Stomach smooth muscle (tissue), 2 donors: ENCODE data around the gene CARS1.

Source experiments
- H3K27ac ChIP-seq: one replicate; pipeline ENCODE4 v1.7.0; 2013; ENCODE audit warnings: mild to moderate bottlenecking, low read length, inconsistent platforms
- H3K27me3 ChIP-seq, 2 donors: one replicate each; pipeline ENCODE4 v1.7.0; 2013; ENCODE audit warnings: low read length in 2 of 2; ENCODE audit not compliant: insufficient read depth in 2 of 2, control insufficient read depth in 1 of 2
- H3K36me3 ChIP-seq, 2 donors: one replicate each; pipeline ENCODE4 v1.7.0; 2013; ENCODE audit warnings: low read length in 2 of 2; ENCODE audit not compliant: control insufficient read depth in 2 of 2, insufficient read depth in 2 of 2
- H3K4me1 ChIP-seq: one replicate; pipeline ENCODE4 v1.7.0; 2013; ENCODE audit warnings: low read length; ENCODE audit not compliant: control insufficient read depth, insufficient read depth
- H3K4me3 ChIP-seq, 2 donors: one replicate each; pipeline ENCODE4 v1.7.0; 2013; ENCODE audit warnings: low read length in 2 of 2
- H3K9ac ChIP-seq, 2 donors: one replicate each; pipeline ENCODE4 v1.7.0; 2013; ENCODE audit warnings: low read length in 2 of 2, mild to moderate bottlenecking in 1 of 2
- H3K9me3 ChIP-seq, 2 donors: one replicate each; pipeline ENCODE4 v1.7.0; 2013; ENCODE audit warnings: low read length in 2 of 2; ENCODE audit not compliant: control insufficient read depth in 2 of 2
- donor health status: healthy.
- donor health status: Pancreatic carcinoma.

CARS1 gene

GRCh38 chr11:3046641-3047040, 10.6 kb downstream of the CARS1 start:
- Histone ChIP-seq H3K9me3 (no peaks in the 10 kb centered on the region), H3K27ac (no peak overlapping the region), H3K4me3 (no peak overlapping the region), H3K36me3 (peaks cover 6 to 13% of the 10 kb centered on the region in 2 donors), H3K4me1 (peaks cover 40% of the 10 kb centered on the region), H3K27me3 (no peaks in the 10 kb centered on the region), H3K9ac (no peak overlapping the region)

DNA sequence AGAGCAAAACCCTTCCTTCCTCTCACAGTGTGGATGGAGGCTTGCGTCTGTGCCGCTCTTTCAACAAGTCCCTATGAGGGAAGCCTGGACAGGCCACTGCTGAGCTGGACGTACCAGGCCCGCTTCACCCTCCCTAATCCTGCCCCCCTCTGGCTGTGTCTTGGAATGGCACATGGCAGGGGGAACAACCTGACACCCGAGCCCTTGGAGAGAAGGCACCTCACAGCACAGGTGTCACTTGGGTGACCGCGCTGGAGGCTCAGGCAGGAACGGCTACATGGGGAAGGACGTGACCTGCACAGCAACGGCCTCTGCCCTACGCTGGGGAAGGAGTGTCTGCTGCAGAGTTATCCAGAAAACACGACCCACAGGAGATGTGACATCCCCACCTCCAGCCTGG, 11.0 kb downstream of the CARS1 start:
- peaks cover 10 to 17% of the 10 kb centered on the region in 2 donors for H3K36me3 ChIP-seq
- no peaks in the 10 kb centered on the region for H3K27me3 ChIP-seq
- peaks cover 38% of the 10 kb centered on the region for H3K4me1 ChIP-seq
- no peak overlapping the region for H3K9ac ChIP-seq
- H3K9me3 ChIP-seq: no peaks in the 10 kb centered on the region
- no peak overlapping the region for H3K4me3 ChIP-seq
- no peak overlapping the region for H3K27ac ChIP-seq

GRCh38 chr11:3044915-3045314, 12.3 kb downstream of the CARS1 start:
- Histone ChIP-seq H3K4me1 (peaks cover 28% of the 10 kb centered on the region), H3K36me3 (peaks cover 18 to 22% of the 10 kb centered on the region in 2 donors), H3K9me3 (no peaks in the 10 kb centered on the region), H3K9ac (no peak overlapping the region), H3K4me3 (no peak overlapping the region), H3K27me3 (no peaks in the 10 kb centered on the region), H3K27ac (no peak overlapping the region)

GRCh38 chr11:3044004-3044403, 13.2 kb downstream of the CARS1 start:
- H3K4me3 ChIP-seq: no peak overlapping the region
- H3K4me1 ChIP-seq: peaks cover 18% of the 10 kb centered on the region
- H3K27me3 ChIP-seq: no peaks in the 10 kb centered on the region
- H3K36me3 ChIP-seq: peaks cover 25 to 26% of the 10 kb centered on the region in 2 donors
- H3K9ac ChIP-seq: peak overlapping the region in 1 of 2 donors; percentile 36
- no peaks in the 10 kb centered on the region for H3K9me3 ChIP-seq
- peak overlapping the region; percentile 55 for H3K27ac ChIP-seq

GRCh38 chr11:3043315-3043871, 13.8 kb downstream of the CARS1 start:
- no peaks in the 10 kb centered on the region for H3K27me3 ChIP-seq
- H3K4me1 ChIP-seq: peaks cover 18% of the 10 kb centered on the region
- H3K27ac ChIP-seq: peak overlapping the region; percentile 55
- H3K36me3 ChIP-seq: peaks cover 29 to 31% of the 10 kb centered on the region in 2 donors
- no peak overlapping the region for H3K4me3 ChIP-seq
- peak overlapping the region in 1 of 2 donors; percentile 55 for H3K9ac ChIP-seq
- H3K9me3 ChIP-seq: no peaks in the 10 kb centered on the region

GRCh38 chr11:3042496-3043314, 14.5 kb downstream of the CARS1 start:
- Histone ChIP-seq H3K27me3 (no peaks in the 10 kb centered on the region), H3K27ac (peak overlapping the region; percentile 55), H3K9ac (peak overlapping the region in 1 of 2 donors; percentile 55), H3K4me3 (no peak overlapping the region), H3K36me3 (peaks cover 36 to 38% of the 10 kb centered on the region in 2 donors), H3K9me3 (no peaks in the 10 kb centered on the region), H3K4me1 (peaks cover 18% of the 10 kb centered on the region)

- no peak overlapping the region for H3K9ac ChIP-seq
- H3K27ac ChIP-seq: no peak overlapping the region
- peaks cover 25% of the 10 kb centered on the region for H3K4me1 ChIP-seq
- H3K27me3 ChIP-seq: no peaks in the 10 kb centered on the region
- H3K4me3 ChIP-seq: no peak overlapping the region
- peaks cover 43 to 44% of the 10 kb centered on the region in 2 donors for H3K36me3 ChIP-seq
- H3K9me3 ChIP-seq: no peaks in the 10 kb centered on the region
Observed at GRCh38 chr11:3041699-3042441, 15.4 kb downstream of the CARS1 start.

DNA sequence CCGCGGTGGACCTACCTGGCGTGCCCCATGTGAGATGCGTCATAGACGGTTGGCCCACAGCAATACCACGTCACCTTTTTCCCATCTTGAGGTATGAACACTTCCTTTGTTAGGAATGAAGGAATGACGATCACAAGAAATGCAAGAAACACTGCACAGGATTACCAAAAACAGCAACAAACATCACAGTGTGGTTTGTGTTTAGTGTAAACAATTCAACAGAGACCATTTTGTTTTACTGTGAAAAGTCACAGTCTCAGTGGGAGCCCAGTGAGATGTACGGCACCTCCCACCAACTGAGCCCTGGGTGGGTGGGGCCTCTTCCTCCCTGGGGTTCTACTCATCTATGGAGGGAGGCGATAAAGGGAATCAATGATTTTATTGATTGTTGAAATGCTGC, 16.3 kb downstream of the CARS1 start:
- Histone ChIP-seq H3K9me3 (no peaks in the 10 kb centered on the region), H3K27ac (no peak overlapping the region), H3K4me1 (peaks cover 26% of the 10 kb centered on the region), H3K27me3 (no peaks in the 10 kb centered on the region), H3K9ac (no peak overlapping the region), H3K4me3 (no peak overlapping the region), H3K36me3 (peaks cover 49 to 53% of the 10 kb centered on the region in 2 donors)

- no peaks in the 10 kb centered on the region for H3K9me3 ChIP-seq
- H3K9ac ChIP-seq: no peak overlapping the region
- H3K27me3 ChIP-seq: no peaks in the 10 kb centered on the region
- peaks cover 51 to 61% of the 10 kb centered on the region in 2 donors for H3K36me3 ChIP-seq
- H3K4me1 ChIP-seq: peaks cover 15% of the 10 kb centered on the region
- no peak overlapping the region for H3K4me3 ChIP-seq
- H3K27ac ChIP-seq: no peak overlapping the region
Observed at GRCh38 chr11:3037945-3038271, 19.3 kb downstream of the CARS1 start.

GRCh38 chr11:3037040-3037944, 19.9 kb downstream of the CARS1 start:
- H3K36me3 ChIP-seq: peaks cover 49 to 67% of the 10 kb centered on the region in 2 donors
- no peak overlapping the region for H3K27ac ChIP-seq
- H3K9ac ChIP-seq: no peak overlapping the region
- H3K4me3 ChIP-seq: no peak overlapping the region
- peaks cover 9% of the 10 kb centered on the region for H3K4me1 ChIP-seq
- H3K9me3 ChIP-seq: no peaks in the 10 kb centered on the region
- H3K27me3 ChIP-seq: no peaks in the 10 kb centered on the region
